OCI-LY7 (cell line): Measurements from ENCODE around the gene COX4I1.

Experiments used
- CTCF ChIP-seq: fragments of 200-600 bp; sonication (generic); conservative IDR thresholded peaks from 2 replicates; pipeline ENCODE4 v1.5.1; 2014; ENCODE audit warnings: mild to moderate bottlenecking, antibody characterized with exemption, low read length, moderate library complexity, mixed read lengths
- EZH2phosphoT487 ChIP-seq: fragments of 200-600 bp; sonication (generic); IDR thresholded peaks from 2 replicates; pipeline ENCODE4 v1.6.1; 2018; ENCODE audit warnings: low read depth, borderline replicate concordance, mild to moderate bottlenecking, mixed run types, antibody characterized with exemption, low read length, moderate library complexity, mixed read lengths

GRCh38 chr16:85816159-85816558 lies 16.7 kb downstream of the COX4I1 start:
- TF ChIP-seq CTCF (no peak), EZH2phosphoT487 (no peak)
